WI38 (cell line): ENCODE results near the gene HS2ST1.

Experiments
- H3K4me3 ChIP-seq: 2 replicates; pipeline ENCODE4 v1.5.1; 2011; ENCODE audit warnings: low read depth, mild to moderate bottlenecking, control low read depth, low read length
- TF ChIP-seq, protein P1 (sequence below): IDR thresholded peaks from 2 replicates; pipeline ENCODE4 v1.5.1; 2012; ENCODE audit warnings: low read depth, mild to moderate bottlenecking, control low read depth, low read length

Gene HS2ST1

DNA sequence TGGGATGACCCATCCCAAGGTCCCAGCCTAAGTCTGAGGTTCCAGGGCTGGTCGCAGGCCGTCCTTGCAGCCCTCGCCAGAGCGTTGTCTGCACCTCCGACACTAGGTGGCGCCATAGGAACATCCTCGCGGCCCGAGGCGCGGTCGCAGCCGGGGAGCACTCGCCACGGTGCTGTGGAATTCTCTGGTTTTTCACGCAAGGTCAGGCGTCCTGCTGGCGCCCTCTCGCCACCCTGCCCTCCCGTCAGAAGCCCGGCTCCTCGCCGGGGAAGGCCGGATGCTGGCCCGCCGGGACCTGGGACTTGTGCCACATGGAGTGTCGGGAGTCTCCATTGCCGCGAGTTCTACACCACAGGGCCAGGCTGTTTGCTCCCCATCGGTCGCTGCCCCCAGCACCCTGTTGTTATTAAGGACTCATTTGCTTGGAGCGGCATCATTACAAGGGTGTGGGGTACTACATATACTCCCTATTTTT lies 217.4 kb downstream of the HS2ST1 start:
- peak overlapping the region; percentile 46 for H3K4me3 ChIP-seq

DNA sequence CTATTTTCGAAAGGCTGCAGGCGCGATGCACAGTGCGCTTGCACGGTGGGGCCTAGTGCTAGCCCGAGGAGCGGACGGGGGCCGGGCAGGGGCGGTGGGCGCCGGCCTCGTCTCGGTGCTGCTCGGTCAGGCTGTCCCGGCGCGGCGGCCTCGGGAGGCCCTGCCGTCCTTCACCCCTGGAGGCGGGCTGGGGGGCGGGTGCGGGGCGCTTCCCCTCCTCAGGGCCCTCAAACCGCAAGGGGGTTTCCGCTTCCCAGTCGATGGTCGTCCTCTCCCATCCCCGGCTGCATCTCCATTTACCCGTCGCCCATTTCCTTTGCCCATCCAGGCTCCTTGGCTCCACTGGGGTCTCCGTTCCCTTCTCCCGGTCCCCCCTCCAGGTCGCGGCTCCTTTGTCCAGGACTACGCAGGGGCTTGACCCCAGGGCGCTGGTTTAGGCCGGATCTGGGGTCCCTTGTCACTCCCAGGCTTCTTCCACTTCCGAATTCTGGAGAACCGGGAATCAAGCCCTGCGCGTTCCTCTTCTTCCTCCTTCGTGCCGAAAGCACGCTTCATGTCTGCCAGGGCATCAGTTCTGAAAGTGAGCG lies 217.9 kb downstream of the HS2ST1 start:
- no peak overlapping the region; the same call in 1 of the 2 replicates for H3K4me3 ChIP-seq
- TF ChIP-seq, protein P1, sequence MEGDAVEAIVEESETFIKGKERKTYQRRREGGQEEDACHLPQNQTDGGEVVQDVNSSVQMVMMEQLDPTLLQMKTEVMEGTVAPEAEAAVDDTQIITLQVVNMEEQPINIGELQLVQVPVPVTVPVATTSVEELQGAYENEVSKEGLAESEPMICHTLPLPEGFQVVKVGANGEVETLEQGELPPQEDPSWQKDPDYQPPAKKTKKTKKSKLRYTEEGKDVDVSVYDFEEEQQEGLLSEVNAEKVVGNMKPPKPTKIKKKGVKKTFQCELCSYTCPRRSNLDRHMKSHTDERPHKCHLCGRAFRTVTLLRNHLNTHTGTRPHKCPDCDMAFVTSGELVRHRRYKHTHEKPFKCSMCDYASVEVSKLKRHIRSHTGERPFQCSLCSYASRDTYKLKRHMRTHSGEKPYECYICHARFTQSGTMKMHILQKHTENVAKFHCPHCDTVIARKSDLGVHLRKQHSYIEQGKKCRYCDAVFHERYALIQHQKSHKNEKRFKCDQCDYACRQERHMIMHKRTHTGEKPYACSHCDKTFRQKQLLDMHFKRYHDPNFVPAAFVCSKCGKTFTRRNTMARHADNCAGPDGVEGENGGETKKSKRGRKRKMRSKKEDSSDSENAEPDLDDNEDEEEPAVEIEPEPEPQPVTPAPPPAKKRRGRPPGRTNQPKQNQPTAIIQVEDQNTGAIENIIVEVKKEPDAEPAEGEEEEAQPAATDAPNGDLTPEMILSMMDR: no peak

More for the DNA sequence above, 217.4 kb downstream of the HS2ST1 start:
- TF ChIP-seq, protein P1: peak; percentile 85

DNA sequence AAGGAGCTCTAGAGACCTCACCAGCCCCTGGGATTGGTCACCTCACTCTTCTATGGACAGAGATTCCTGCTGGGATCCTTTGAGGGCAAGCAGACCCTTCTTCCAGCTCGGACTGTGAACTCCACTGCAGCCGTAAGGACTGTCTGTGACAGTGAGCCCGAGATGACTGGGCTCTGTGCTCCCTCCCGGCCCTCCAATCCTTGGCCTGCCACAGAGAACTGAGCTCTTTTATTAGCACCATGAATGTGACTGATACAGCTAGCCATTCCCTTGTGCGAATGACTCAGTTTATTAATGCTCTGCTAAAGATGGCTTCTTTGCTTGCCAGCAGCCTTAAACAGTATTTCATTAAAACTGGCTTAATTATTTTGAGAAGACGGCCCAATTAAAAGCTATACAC lies 219.6 kb downstream of the HS2ST1 start:
- TF ChIP-seq, protein P1: no peak

DNA sequence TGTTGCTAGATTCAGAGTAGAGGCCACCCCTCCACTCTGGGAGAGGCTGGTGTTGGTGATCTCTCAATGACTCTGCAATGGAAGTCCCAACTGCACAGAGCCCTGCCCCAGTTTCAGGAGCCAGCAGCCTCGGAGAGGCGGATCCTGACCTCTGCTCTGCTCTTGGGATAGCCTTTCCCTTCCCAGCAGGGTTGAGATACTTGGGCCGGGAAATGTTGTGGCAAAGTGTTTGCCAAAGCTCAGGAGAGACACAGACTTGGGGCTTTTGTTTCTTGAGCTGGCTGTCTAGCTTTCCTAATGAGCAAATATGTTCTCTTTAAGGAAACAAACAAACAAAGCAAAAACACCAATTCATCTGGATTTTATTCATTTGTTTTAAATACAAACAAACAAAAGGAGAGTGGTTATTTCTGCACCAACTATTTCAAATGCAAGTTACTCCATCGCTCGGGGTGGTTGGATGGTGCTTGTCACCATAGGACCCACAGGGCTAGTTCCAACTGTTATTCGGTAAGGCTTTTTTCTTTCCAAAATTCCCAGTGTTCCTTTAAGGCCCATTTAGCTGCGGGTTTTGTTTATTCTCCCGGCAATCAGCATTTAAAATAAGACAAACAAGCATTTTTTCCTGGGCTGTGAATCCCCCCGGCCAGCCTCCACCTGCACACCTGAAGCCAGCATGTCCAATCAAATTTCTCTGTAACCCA lies 220.3 kb downstream of the HS2ST1 start:
- TF ChIP-seq, protein P1: no peak
- no peak overlapping the region for H3K4me3 ChIP-seq

More for the DNA sequence above, 219.6 kb downstream of the HS2ST1 start:
- no peak overlapping the region for H3K4me3 ChIP-seq

DNA sequence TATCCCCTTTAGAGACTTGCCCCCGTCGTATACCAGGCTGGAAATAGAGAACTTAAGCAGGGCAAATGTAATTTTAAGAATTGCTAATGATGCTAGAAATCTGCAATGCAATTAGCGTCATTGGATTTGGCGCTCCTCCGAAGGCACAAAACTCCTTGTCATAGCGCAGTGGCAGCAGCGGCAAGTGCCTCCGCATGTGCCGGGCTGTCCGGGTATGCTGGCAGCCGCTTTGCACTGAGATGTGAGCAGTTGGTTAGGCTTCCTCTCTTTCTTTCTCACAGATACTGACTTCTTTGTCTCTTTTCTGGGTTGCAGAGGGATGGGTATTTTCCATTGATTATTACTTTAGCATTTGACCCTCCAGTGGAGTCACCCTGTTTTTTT lies 220.9 kb downstream of the HS2ST1 start:
- no peak overlapping the region for H3K4me3 ChIP-seq
- TF ChIP-seq, protein P1: no peak

DNA sequence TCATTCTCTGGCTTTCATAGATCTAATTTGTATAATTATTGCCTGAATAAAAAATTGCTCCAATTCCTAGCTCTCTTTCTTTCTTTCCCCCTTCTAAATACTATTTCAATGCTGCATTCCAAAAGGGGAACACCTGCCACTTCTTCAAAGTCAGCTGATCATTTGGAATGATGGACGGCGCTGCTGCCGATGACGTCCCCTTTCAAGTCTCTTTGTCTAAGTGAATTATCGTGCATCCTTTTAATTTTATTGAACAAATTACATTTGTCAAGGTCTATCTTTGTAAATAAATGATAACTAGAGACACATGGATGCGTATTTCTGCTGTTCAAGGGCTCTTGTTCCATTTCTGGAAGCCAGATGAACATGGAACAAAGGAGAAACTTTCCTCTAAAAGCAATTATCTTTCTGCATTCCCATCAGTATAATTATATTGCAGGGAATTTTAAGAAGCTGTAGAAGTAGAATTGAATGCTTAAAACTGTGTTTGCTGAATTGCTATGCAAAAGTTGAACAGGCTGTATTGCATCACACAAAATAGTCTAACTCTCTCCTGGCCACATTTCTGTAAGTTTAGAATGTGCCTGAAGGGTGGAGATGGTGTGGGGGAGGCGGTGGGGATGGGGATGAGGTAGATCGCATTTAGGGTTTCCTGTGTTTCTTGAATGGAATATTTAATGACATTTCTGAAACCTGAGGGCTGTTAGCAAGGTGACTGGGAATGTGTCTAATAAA lies 222.3 kb downstream of the HS2ST1 start:
- TF ChIP-seq, protein P1: no peak
- no peak overlapping the region for H3K4me3 ChIP-seq

DNA sequence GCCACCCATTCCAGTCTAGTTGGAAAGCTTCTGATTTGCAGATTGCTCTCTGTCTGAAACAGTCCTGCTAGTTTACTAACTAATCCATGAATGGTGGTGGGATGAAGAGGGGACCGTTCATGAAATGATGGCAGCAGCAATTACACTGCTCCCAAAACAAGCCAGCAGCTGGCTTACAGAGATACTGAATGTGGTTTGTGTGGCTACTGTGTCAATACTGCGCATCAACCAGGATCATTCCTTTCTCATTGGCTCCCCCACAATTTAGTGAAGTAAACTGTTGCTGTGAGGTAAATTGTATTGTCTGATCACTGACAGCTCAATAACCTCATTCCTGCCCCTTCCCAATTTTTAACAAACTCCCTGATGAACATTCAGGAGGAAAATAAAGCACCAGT lies 222.9 kb downstream of the HS2ST1 start:
- H3K4me3 ChIP-seq: no peak overlapping the region
- TF ChIP-seq, protein P1: no peak
